ENCODE results near the gene RABGEF1.

DNA sequence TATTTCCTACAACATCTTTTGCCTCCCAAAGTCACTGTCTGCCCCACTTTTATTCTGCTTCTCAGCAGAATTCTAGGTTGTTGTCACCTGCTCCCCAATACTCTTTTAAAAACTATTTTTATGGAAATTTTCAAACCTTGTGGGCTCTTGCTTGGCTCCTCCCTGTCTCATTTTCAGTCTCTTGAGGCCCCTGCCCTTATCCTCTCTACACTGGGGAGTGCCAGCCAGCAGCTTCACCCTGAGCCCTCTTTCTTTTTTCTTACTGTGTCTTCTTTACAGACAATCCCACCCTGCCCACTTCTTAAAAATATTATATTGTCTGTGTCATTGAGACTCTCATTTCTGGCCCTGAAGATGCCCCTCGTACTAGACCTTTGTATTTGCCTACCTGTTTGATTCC is 118.8 kb downstream of the RABGEF1 start:
- TF ChIP-seq, protein P1, sequence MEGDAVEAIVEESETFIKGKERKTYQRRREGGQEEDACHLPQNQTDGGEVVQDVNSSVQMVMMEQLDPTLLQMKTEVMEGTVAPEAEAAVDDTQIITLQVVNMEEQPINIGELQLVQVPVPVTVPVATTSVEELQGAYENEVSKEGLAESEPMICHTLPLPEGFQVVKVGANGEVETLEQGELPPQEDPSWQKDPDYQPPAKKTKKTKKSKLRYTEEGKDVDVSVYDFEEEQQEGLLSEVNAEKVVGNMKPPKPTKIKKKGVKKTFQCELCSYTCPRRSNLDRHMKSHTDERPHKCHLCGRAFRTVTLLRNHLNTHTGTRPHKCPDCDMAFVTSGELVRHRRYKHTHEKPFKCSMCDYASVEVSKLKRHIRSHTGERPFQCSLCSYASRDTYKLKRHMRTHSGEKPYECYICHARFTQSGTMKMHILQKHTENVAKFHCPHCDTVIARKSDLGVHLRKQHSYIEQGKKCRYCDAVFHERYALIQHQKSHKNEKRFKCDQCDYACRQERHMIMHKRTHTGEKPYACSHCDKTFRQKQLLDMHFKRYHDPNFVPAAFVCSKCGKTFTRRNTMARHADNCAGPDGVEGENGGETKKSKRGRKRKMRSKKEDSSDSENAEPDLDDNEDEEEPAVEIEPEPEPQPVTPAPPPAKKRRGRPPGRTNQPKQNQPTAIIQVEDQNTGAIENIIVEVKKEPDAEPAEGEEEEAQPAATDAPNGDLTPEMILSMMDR (IDR thresholded peaks at IDR 0.05; ENCODE audit: low read depth, low read length), result no peak
- no peak for TF ChIP-seq EZH2phosphoT487 (IDR thresholded peaks at IDR 0.05; ENCODE audit: low read depth)
